ENCODE results near the gene VRK3.

The VRK3 gene

DNA sequence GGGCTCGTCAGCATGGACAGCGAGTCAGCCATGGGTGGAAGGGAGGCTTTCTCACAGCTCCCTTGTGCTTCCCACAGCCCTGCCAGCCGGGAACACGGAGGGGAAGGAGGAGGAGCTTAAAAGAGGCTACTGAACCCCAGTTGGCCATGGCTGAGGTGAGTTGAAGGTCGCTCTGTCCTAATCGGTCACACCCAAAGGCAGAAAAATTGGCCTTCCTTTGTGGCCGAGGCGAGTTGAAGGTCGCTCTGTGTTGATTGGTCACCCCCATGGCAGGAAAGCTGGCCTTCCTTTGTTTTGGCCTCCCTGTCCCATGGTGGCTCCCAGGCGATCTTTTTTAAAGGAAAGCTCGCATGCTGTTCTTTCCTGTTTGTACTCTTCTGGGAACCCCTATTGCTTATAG lies 5.8 kb upstream of the VRK3 start:
- no peak for DNase-seq (ENCODE audit: low spot score)

DNA sequence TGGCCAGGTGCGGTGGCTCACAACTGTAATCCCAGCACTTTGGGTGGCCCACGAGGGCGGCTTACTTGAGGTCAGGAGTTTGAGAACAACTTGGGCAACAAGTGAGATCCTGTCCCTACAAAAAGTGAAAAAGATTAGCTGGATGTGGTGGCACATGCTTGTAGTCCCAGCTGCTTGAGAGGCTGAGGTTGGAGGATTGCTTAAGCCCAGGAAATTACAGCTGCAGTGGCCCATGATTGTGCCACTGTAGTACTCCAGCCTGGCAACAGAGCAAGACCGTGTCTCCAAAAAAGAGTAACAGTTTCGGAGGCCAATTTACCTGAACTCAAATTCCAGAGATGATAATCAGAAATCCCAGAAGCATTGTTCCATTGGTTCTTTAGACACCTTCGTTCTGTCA lies 5.1 kb upstream of the VRK3 start:
- no peak for DNase-seq (ENCODE audit: low spot score)

DNA sequence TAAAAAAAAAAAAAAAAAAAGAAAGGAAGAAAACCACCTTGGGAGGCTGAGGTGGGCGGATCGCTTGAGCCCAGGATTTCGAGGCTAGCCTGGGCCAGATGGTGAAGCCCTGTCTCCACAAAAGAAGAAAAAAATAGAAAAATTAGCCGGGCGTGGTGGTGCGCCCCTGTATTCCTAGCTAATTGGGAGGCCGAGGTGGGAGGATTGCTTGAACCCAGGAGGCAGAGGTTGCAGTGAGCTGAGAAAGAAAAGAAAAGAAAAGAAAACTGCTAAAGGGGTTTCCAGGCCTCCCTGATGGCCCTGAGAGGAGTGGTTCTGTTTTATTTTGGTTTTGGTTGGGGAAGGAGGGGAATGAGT lies 1.4 kb upstream of the VRK3 start:
- DNase-seq (ENCODE audit: low spot score): no peak

DNA sequence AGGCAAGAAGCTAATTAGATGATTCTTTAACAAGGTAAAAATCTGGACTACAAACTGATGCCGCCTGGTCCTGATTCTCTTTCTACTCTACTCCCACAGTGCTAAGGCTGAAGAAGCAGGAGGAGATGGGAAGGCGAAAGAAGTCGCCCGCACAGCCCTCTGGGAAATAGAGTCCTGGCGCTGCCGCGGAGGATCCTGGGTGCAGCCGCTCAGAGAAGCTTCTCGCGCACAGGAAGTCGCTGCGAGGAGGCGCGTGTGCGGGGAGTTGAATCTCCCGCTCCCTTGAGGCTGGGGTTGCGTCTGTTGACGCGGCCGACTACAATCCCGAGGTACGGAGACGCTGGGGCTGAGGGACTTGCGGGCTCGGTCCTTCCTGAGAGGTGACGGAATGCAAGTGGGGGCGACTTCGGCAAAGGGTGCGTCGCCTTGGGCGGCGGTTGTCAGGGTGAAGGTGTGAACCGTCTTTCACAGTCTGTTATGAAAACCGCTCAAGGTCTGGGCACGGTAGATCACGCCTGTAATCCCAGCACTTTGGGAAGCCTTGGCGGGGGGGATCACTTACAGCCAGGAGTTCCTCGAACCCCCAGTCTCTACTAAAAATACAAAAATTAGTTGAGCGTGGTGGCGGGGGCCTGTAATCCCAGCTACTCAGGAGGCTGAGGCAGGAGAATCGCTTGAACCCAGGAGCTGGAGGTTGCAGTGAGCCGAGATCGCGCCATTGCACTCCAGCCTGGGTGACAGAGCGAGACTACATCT lies 800 bp upstream of the VRK3 start, which contains the start of gene ZNF473:
Gene ZNF473 (plus strand): TSS at position 212 of the 756 bp plus-strand sequence. CDS start 5,078 bp downstream, outside the sequence.
- peak; percentile 97 for DNase-seq (ENCODE audit: low spot score)

DNA sequence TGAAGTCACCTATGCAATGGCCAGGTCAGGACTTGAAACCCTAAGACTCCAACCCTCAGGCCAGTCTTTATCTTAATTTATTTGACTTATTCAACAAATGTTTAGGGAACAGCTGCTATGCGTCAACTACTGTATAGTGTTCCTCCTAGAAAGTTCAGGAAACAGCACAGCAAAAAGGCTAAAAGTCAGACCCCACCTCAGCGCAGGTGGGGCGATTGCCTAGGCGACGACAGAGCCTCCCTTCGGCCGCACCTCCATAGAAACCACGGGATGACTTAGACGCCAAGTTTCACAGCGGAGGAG lies 502 bp downstream of the VRK3 start:
- DNase-seq (ENCODE audit: low spot score): no peak

DNA sequence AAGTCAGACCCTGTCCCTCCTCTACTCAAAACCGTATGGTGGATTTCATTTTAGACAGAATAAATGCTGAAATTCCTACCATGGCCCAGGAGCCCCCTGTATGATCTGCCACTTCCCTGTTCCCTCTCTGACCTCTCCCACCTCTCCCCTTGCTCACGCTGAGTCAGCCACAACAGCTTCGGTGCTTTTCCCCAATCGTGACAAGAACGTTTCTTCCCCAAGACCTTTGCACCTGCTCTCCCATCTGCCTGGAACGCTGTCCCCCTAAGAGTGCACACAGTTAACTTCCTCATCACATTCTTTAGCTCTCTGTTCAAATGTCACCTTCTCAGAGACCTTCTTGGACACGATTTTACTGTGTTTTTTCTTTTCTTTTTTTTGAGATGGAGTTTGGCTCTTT lies 2.3 kb downstream of the VRK3 start:
- no peak for DNase-seq (ENCODE audit: low spot score)

DNA sequence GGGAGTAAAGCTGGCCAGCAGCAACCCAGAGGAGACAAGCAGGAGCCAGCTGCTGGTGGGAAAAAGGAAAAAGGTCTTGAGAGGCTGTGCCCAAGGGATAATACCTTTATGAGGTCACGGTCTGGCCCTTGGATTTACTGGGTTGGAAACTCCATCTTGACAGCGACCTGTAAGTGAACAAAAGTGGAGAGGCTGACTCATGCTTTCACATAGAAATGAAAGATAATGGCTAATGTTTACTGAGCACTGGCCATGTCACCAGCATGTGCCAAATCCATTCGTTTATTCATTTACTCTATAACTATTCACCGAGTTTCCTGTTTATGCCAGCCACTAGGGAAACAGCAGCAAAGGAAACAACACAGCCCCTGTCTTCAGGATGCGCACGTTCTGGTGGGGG lies 4.7 kb downstream of the VRK3 start:
- no peak for DNase-seq (ENCODE audit: low spot score)

DNA sequence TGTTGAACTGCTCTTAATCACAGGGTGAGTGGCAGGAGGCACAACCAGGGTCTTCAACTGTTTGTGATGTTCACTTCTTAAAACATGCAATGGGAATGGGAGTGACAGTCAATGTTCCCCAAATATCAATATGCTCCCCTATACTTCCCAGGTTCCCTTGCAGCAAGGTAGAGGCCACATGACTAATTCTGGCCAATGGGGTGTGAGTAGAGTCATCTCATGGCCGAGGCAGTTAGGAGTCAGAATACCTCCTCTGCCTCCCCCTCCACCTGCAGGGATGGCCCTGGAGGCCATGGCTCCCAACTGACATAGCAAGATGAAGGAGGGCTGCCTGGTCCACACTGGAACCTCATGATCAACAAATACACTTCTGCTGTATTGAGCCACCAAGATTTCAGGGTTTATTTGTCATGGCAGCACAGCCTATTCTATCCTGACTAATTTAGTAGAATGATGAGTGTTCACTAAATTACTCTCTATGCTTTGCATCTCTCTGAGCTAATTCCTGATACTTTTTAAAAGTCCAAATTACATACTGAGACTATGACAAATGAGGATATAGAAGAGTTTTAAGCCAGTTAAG lies 8.9 kb downstream of the VRK3 start:
- no peak for DNase-seq (ENCODE audit: low spot score)

DNA sequence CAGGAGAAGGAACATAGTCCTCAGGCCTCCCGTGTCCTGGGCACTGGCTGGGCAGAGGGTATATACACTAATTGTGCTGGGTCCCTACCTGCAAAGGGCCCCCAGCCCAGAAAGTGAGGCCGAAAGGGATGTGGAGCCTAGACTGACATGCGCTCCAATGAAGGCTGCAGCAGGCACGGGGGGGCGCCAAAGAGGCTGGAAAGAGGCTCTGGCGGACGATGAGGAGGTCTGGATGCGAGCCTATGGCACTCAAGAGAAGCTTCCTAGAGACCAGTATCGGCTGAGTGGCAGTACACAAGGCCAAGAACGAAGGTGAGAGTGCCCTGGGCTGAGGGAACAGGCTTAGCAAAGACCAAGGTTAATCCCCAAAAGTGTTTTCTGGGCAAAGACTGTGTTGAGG lies 16.6 kb downstream of the VRK3 start:
- no peak for DNase-seq (ENCODE audit: low spot score)

DNA sequence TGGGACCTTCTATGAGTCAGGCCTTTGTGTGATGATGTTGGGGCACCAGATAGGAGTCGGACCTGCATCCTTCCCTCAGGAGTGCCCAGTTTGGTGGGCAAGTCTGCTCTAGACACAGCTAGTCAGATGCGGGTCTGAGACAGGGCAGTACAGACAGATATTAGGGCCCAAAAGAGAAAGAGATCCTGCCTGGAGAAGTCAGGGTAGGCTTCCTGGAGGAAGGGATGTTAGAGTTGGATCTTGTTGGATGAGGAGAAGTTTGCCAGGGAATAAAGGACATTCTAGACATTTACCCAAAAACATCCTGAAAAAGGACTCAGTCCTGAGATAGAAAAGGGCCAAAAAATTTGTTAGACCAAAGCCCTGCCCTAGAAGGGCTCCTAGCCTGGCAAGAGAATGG lies 17.2 kb downstream of the VRK3 start:
- DNase-seq (ENCODE audit: low spot score): no peak

DNA sequence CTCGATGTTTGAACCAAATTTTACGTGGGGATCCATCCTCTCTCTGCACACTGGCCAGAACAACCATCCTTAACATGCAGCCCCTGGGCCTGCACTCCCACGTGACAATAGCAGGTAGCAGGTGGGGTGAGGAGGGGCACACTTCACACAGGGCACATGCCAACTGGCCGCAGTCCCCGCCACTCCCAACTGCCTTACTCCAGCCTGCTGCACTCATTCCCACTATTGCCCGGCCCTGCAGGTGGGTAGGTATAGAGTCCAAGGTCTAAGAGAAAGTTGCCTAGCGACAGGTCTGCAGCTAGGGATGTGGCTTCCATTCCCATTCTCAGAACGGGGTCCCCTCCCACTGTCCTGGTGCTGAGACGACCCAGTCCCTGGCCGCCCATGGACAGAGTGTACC lies 18.0 kb downstream of the VRK3 start:
- DNase-seq (ENCODE audit: low spot score): no peak

DNA sequence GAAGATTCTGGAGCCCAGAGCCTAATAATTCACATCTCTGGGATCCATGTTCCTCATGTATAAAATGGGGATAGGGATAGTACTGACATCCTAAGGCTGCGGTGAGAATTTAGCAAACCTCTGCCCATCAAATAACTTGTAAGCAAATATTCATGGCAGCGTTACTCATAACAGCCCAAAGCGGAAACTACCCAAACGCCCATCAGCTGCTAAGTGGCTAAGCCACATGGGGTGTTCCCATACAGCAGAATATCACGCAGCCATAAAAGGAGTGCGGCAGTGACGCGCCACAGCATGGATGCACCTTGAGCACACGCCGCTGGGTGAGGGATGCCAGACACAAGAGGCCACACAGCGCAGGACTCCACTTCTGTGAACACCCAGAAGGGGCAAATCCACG lies 19.7 kb downstream of the VRK3 start:
- no peak for DNase-seq (ENCODE audit: low spot score)

DNA sequence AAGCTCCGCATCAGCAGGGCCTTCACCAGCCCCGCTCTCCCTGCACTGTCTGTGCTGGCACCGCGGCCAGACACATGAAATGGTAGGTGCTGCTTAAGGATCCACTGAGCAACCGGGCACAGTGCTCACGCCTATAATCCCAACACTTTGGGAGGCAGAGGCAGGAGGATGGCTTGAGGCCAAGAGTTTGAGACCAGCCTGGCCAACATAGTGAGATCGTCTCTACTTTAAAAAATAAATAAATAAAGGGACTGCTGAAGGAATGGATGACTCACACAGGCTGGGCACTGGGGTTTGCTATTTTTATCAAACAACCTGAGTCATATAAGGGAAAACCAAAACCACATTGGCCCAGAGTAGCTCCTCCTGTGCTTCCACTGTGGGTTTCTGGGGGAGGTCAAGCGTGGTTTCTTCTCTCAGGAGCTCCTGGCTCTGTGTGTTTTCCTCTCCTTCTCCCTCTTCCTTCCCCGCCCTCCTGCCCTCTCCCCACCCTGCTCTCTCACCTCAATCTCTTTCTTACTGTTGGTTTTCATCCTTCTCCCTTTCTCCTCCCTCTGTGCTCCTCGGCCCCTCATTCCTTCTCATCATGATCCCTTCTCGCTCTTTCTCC lies 21.3 kb downstream of the VRK3 start:
- DNase-seq (ENCODE audit: low spot score): peak; percentile 94

DNA sequence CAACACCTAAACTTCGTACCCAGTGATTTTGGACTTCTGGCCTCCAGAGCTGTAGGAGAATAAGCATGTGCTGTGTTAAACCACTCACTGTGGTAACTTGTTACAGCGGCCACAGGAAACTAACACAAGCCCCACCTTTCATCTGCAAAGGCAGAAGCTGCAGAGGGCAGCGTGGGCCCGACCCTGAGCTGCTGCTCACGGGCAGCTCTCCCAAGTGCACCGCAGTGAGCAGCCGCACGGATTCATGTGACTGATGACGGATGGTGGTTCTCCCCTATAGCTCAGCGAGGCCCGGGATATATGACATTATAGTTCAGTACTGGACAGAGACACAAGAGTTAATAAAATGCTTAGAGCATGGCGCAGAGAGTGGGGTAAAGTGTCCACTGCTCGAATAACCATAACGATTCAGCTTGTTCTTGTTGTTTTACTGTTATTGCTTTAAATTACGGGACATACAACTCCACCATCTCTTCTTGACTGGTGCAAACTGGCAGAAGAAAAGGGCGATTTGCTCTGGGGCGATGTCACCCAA lies 21.9 kb downstream of the VRK3 start:
- DNase-seq (ENCODE audit: low spot score): no peak

DNA sequence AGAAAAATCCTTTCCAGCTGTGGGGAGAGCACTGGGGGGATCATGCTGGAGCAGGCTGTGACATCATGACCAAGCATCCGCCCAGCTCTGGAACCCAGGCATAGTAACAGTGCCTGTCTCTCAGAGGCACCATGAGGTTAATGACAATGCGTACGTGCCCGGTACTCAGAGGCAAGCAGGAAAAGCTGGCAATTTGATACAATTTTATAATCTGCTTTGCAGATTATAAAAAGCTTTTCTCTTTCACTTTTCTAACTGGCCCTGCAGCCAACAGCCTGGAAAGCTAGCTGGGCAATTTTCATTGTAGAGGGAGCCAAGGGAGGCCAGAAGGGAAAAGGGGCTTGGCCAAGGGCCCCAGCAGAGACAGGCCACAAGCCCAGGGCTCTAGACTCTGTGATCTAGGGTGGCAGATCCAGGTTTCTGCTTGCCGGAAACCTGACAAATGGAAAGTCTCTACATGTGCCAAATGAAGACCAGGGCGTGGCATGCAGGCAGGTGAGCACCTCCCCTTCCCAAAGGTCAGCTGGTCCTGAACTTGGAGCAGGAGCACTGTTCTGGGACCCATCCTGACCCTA lies 22.7 kb downstream of the VRK3 start:
- DNase-seq (ENCODE audit: low spot score): no peak

DNA sequence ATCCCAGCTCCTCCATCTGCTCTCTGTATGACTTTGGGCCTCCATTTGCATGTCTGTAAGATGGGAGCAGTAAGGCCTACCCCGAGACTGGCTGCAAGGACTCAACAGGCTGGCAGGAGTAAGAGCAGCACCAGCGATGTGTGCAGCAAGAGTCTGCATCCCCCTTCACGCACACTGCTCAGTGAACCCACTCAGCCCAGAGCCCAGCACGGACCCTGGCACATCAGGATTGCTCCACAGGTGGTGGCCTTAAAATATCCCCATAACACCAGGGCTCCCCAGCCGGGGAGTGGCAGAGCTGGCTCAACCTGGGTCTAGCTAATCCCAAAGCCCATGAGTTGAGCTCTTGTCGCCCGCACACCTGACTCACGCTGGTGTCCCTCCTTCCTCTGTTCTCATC lies 23.4 kb downstream of the VRK3 start:
- no peak for DNase-seq (ENCODE audit: low spot score)

DNA sequence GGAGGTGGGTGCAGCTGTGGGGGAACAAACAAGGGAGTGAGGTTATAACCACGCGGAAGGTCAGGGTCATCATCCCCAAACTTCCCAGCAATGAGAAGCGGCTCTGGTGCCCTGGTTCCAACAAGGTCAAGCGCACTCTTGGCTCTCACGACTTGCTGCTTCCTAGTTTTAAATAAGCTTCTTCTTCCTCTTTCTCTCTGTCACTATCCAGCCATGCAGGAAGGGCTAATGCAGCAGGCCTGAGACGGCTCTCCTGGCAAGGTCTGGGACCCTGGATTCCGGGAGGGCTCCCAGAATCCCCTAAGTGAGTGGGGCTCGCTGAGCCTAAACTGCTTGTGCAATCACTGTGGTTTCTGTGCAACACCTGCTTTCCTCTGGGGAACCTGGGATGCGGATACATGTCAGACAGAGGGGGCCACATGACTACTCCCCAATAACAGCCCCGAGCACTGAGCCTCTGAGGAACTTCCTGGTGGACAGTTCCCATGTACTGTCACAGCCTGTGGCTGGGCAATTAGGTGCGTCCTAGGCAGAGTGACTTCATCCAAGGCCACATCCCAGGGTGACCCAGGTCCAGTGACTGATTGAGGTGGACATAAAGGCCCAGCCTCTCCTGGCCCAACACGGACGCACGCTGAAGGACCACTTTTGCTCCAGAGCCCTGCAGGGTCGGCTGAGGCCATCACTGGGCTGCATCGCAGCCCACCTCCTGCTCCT lies 24.2 kb downstream of the VRK3 start:
- no peak for DNase-seq (ENCODE audit: low spot score)

DNA sequence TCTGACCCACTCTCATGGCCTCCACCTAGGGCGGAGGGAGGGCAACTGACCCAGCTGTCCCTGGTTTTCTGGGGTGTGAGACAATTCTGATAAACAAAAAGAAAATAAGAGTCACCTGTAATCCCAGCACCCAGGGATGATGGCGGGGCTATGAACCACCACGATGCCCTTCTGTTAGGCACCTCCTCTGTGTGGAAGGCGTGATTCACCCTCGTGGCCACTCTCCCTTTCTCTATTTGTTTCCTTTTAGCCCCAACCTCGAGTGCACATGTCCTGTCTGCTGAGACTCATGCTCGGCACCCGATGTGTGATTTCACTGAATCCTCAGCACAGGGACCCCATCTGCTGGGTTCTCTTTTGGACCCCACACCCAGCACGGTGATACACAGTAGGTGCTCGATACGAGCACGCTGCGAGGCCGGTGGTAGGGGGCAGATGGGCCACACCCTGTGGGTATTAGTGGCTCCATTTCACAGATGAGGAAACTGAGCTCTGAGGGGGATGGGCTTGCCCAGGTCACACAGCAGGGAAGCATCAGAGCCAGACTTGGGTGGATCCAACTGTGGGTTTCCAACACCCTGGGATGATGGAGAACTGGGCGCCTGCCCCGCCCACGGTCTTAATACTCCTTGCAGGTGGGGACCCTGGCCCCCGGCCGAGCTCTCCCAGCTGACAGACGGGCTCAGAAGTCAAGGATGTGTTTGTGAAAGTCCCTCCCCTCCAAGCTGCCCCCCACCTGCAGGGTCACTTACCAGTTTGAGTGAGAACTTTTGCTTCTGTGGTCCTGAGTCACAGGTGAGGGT lies 24.9 kb downstream of the VRK3 start:
- DNase-seq (ENCODE audit: low spot score): no peak

DNA sequence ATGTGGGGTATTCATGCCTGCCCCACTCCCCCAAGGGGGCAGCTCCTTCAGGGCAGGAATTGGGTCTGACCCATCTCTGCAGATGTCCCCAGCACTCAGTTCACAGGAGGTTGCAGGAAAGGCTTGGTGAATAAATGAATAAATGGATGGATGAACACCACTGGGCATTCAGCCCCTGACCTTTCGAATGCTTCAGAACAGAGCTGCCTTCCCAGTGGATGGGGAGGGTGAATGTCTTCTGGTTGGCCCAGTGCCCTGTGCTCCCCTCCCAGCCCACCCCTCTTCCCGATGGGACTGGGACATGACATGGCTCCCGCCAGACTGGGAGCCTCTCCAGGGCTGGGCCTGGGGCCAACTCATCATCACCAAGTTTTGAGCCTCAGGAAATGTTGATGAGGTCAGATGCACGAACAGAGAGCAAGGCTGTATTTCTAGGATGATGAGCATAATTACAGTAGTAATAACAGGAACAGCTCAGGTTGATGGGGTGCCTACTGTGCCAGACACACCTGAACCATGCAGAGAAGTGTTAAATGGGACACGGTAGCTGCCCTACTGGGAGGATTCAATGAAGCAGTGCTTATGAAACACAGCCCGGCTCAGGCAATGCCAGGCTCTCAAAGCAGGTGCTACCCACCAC lies 25.7 kb downstream of the VRK3 start:
- no peak for DNase-seq (ENCODE audit: low spot score)

DNA sequence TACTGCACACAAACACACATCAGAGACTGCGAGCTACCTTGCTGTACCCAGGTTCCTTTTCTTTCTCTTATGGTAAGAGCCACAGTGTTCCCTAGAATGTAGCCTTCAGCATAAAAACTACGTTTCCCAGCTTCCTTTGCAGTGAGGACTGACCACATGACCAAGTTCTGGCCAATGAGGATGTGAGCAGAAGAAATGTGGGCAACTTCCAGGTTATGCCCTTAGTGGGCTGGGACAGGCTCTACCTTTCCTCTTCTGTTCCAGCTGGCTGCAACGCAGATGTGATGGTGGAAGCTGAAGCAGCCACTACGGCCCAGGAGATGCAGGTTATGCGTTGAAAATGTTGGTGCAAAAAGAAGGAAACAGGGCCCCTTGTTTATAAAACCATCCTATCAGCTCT lies 27.5 kb downstream of the VRK3 start:
- peak; percentile 75 for DNase-seq (ENCODE audit: low spot score)

DNA sequence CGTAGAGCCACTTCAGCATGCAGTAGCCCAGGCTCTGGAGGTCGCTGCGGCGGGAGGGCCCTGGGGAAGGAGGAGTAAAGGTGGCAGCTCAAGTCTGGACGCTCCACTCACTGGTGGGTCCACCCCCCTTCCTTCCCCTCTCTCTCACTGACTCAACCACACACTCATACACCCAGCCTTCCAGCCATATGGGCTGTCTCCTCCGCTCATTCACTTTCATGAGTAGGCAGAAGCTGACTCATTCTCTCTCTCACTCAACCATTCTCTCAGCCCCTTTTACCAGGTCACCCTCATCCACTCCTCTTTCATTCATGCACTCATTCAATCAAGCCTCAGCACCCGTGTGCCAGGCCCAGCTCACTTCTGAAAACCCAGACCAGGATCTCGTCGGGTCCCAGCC lies 36.7 kb downstream of the VRK3 start:
- DNase-seq (ENCODE audit: low spot score): no peak
